GM18505 (cell line): ENCODE data around the gene MGAM2.

Source experiments
- ATAC-seq: cut with Tn5 transposase; IDR thresholded peaks from one replicate; pipeline ENCODE4 v1.9.1; 2021; ENCODE audit not compliant: unreplicated experiment
- POLR2A ChIP-seq: IDR thresholded peaks from 4 replicates; pipeline ENCODE4 v1.6.1; 2011; ENCODE audit warnings: borderline replicate concordance; ENCODE audit not compliant: insufficient read depth, insufficient read length; ENCODE audit errors: extremely low read depth

Gene MGAM2

DNA sequence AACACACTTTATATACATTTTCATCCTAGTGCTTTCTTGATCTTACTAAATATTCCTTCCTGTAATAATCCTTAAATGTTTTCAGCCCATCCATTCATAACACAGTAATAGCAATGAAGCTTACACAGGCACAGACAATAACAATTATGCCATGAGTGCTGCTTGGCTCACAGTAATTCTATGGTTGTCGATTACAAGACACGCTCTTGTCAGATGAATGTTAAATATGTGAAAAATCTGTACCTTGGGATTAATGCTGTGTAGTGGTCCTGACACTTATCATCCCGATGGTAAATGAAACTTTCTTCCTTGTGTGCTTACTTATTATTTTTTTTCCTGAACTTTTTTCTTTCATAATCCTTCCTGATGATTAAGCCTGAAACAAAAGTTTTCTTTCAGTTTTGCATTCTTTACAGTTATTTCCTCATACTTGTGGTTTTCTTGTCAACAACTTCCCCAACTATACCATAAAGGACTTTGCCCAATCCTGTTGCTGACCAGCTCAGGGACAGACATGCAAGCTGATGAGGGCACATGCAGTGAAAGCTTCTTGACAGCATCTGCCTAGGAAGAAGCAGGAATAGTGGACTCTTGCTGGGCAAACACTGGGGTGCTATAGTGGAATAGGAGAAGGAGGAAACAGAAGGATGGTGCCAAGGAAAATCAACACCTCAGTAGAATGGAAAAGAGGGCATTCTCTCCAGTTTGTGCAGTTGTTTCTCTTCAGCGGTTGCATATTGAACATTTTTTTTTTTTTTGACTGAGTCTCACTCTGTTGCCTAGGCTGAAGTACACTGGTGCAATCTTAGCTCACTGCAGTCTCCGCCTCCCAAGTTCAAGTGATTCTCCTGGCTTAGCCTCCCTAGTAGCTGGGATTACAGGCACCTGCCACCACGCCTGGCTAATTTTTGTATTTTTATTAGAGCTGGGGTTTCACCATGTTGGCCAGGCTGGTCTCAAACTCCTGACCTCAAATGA is 6.7 kb upstream of the MGAM2 start:
- no peak for ATAC-seq
- no peak for TF ChIP-seq POLR2A

GRCh38 chr7:142108728-142109505 is 2.6 kb upstream of the MGAM2 start:
- TF ChIP-seq POLR2A: no peak
- ATAC-seq: no peak

- no peak for TF ChIP-seq POLR2A
- ATAC-seq: no peak
Observed at GRCh38 chr7:142110098-142110497, 1.4 kb upstream of the MGAM2 start.

GRCh38 chr7:142110638-142111037 is 880 bp upstream of the MGAM2 start:
- no peak for ATAC-seq
- no peak for TF ChIP-seq POLR2A

DNA sequence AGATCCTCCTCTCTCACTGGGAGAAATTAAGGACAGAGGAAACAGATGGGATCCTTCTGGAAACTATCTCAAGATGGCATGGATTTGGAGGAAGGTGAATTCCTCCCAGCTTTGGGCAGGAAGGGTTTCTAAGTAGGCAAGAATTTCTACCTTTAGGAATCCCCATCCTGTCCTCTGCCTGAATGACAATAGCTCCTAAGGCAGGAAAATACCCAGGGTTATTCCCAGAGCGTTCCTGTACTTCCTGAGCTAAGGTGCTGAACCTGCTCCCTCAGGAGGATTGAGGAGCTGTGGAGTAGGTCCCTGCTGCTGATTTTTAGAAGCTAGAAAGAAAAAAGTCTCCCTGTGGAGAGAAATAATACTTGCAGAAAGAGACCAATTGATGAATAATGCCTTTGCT is 568 bp downstream of the MGAM2 start:
- no peak for TF ChIP-seq POLR2A
- no peak for ATAC-seq

DNA sequence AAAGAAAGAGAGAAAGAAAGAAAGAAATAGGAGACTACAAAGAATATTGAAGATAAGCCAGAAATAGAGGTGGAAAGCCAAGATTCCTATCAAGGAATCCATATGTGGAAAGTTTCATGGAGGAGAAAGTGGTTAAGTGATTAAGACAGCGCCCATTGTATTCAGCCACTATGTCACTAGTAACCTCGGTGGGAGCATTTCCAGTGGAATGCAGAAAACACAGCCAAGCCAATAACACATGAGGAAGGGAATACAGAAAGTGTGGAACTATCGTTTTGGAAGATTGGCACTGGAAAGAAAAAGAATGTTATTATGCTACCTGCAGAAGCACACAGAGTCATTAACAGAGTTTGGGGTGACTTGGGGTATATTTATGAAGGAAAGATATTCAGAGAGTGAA is 2.7 kb downstream of the MGAM2 start:
- TF ChIP-seq POLR2A: no peak
- ATAC-seq: no peak

DNA sequence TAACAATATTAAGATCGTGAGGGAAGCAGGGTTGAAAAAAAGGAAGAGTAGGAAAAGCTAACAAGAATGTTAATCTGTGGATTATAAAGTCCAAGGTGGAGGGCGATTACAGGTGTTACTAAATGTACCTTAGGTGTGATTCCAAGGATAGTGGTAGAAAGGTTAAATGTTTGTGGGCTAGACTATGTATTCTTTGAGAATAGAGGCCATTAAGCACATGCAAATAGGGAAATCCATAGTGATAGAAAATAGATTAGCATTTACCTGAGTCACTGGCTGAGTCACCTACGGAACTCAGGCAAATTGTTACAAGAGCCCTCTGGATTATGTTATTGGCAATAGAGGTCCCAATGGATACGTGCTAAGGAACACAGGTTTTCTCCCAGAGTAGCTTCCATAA is 9.0 kb downstream of the MGAM2 start:
- no peak for ATAC-seq
- no peak for TF ChIP-seq POLR2A

DNA sequence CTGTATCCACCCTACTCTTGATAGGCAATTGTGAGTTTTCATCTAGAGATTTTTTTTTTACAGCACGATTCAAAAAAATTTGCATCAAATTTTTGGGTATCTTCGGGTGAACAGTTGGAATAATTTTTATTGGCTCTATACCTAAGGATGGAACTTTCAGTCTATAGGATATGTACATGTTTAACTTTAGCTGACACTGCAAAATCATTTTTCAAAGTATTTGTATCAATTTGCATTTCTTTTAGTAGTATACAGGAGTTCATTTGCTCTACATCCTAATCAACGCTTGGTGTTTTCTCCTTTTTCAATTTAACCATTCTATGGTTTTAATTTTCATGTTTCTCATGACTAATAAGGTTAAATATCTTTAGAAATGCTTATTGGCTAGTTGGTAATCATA is 11.7 kb downstream of the MGAM2 start:
- no peak for ATAC-seq
- no peak for TF ChIP-seq POLR2A

GRCh38 chr7:142125256-142125955 is 13.9 kb downstream of the MGAM2 start:
- TF ChIP-seq POLR2A: no peak

GRCh38 chr7:142130267-142130666 is 18.7 kb downstream of the MGAM2 start:
- TF ChIP-seq POLR2A: no peak
- ATAC-seq: no peak

More at GRCh38 chr7:142125256-142125955, 13.9 kb downstream of the MGAM2 start:
- no peak for ATAC-seq

- TF ChIP-seq POLR2A: no peak
- ATAC-seq: no peak
Observed at GRCh38 chr7:142131439-142132185, 20.1 kb downstream of the MGAM2 start.

DNA sequence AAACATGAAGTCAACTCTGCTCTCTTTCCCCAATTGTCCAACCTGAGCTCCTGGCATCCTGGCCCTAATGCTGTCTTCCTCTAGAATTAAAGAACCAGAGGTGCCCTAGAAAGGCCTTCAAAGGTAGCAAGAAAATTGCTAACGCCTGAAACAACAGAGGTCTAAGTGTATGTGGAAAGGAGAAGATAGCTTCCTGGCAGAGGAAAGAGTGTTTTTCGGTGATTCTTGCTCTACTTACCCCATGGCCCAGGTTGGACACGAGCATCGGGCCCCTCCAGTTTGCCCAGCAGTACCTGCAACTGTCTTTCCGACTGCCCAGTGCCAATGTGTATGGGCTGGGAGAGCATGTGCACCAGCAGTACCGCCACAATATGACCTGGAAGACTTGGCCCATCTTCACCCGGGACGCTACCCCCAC is 22.2 kb downstream of the MGAM2 start:
- no peak for ATAC-seq
- TF ChIP-seq POLR2A: no peak
